Cardiac muscle cell (in vitro differentiated cells and primary cell): ENCODE measurements around the gene CST7. TPM values are rescaled to one million over a fixed set of nuclear protein-coding genes. Genes with fewer than 3 reads are reported as not detected.

Source experiments
- DNase-seq, 2 donors: peaks; one replicate each; pipeline versions ENCODE4 v3.0.0 to v3.0.0-alpha.2; 2010 to 2017; ENCODE audit warnings: low read depth in 1 of 2, low spot score in 1 of 2
- H3K27ac ChIP-seq: fragments of 200-600 bp; sonication (generic); 2 replicates; pipeline ENCODE4 v1.5.1; 2016
- H3K27me3 ChIP-seq: fragments of 200-600 bp; sonication (generic); 2 replicates; pipeline ENCODE4 v1.6.0; 2016; ENCODE audit warnings: control low read depth
- H3K36me3 ChIP-seq: fragments of 200-600 bp; sonication (generic); 2 replicates; pipeline ENCODE4 v1.5.1; 2016; ENCODE audit warnings: control low read depth
- H3K4me1 ChIP-seq: fragments of 200-600 bp; sonication (generic); 2 replicates; pipeline ENCODE4 v1.8.1; 2017; ENCODE audit warnings: low read depth, mild to moderate bottlenecking, mixed run types
- H3K4me3 ChIP-seq: fragments of 200-600 bp; sonication (generic); 2 replicates; pipeline ENCODE4 v1.5.1; 2016; ENCODE audit warnings: mild to moderate bottlenecking
- H3K9me3 ChIP-seq: fragments of 200-600 bp; sonication (generic); 2 replicates; pipeline ENCODE4 v1.5.1; 2017; ENCODE audit warnings: low read depth, mild to moderate bottlenecking, control low read depth
- CTCF ChIP-seq: IDR thresholded peaks from 2 replicates; pipeline ENCODE4 v1.5.1; 2012; ENCODE audit warnings: low read depth, mild to moderate bottlenecking, low read length
- polyA plus RNA-seq: library from polyadenylated mRNA; unstranded; fragments of >200 nt; fragmentation: Nextera tagmentation; extraction: Ambion mirVana; gene quantifications from 2 replicates; pipeline ENCODE4 v1.2.1, GENCODE V29; 2016
- total RNA-seq: library from RNA; depleted of rRNA; stranded (reverse); fragments of >200 nt; gene quantifications from 2 replicates; pipeline ENCODE4 v1.2.3, GENCODE V29; 2016

Gene CST7
- total and polyA plus RNA-seq, 2 experiments from 2014 or later: 0.20 TPM; not detected in 1

- H3K9me3 ChIP-seq: no peaks in the 10 kb centered on the region
- no peak for DNase-seq
- H3K4me3 ChIP-seq: no peak overlapping the region
- no peak for TF ChIP-seq CTCF
- H3K27ac ChIP-seq: no peak overlapping the region
- no peaks in the 10 kb centered on the region for H3K27me3 ChIP-seq
- no peaks in the 10 kb centered on the region for H3K36me3 ChIP-seq
- H3K4me1 ChIP-seq: no peaks in the 10 kb centered on the region
These were observed 15.7 kb upstream of the CST7 start for GRCh38 chr20:24933266-24933908.

GRCh38 chr20:24934101-24934661 lies 14.9 kb upstream of the CST7 start:
- TF ChIP-seq CTCF: no peak
- H3K4me1 ChIP-seq: no peaks in the 10 kb centered on the region
- no peaks in the 10 kb centered on the region for H3K9me3 ChIP-seq
- H3K4me3 ChIP-seq: no peak overlapping the region
- DNase-seq: no peak
- H3K27me3 ChIP-seq: no peaks in the 10 kb centered on the region
- H3K27ac ChIP-seq: no peak overlapping the region
- no peaks in the 10 kb centered on the region for H3K36me3 ChIP-seq

- no peak for DNase-seq
These were observed 14.4 kb upstream of the CST7 start for GRCh38 chr20:24934716-24935115.

GRCh38 chr20:24935140-24935539 lies 13.9 kb upstream of the CST7 start:
- no peaks in the 10 kb centered on the region for H3K36me3 ChIP-seq
- no peaks in the 10 kb centered on the region for H3K27me3 ChIP-seq
- H3K4me1 ChIP-seq: no peaks in the 10 kb centered on the region
- no peak overlapping the region for H3K27ac ChIP-seq
- H3K4me3 ChIP-seq: no peak overlapping the region
- TF ChIP-seq CTCF: no peak
- no peak for DNase-seq
- H3K9me3 ChIP-seq: no peaks in the 10 kb centered on the region

More at GRCh38 chr20:24934716-24935115, 14.4 kb upstream of the CST7 start:
- Histone ChIP-seq H3K27me3 (no peaks in the 10 kb centered on the region), H3K4me1 (no peaks in the 10 kb centered on the region), H3K9me3 (no peaks in the 10 kb centered on the region), H3K27ac (no peak overlapping the region), H3K36me3 (no peaks in the 10 kb centered on the region), H3K4me3 (no peak overlapping the region)
- no peak for TF ChIP-seq CTCF

- no peaks in the 10 kb centered on the region for H3K4me1 ChIP-seq
- no peaks in the 10 kb centered on the region for H3K36me3 ChIP-seq
- TF ChIP-seq CTCF: no peak
- no peaks in the 10 kb centered on the region for H3K9me3 ChIP-seq
- H3K27ac ChIP-seq: no peak overlapping the region
- no peak overlapping the region for H3K4me3 ChIP-seq
- no peak for DNase-seq
- H3K27me3 ChIP-seq: no peaks in the 10 kb centered on the region
These were observed 13.1 kb upstream of the CST7 start for GRCh38 chr20:24935766-24936525.
